GM12892 (cell line): ENCODE results near the gene ACOT7.

Experiments used
- POLR2A ChIP-seq: IDR thresholded peaks from 2 replicates; pipeline ENCODE4 v1.6.1; 2011; ENCODE audit warnings: low read depth, low read length, control low read depth
- POLR2AphosphoS5 ChIP-seq: IDR thresholded peaks from 2 replicates; pipeline ENCODE4 v1.6.1; 2011; ENCODE audit warnings: low read depth, low read length, control low read depth

GRCh38 chr1:6310116-6310848 is 83.3 kb downstream of the ACOT7 start:
- no peak for TF ChIP-seq POLR2AphosphoS5
- no peak for TF ChIP-seq POLR2A
